ENCODE results near the gene RNASE1.

The RNASE1 gene

DNA sequence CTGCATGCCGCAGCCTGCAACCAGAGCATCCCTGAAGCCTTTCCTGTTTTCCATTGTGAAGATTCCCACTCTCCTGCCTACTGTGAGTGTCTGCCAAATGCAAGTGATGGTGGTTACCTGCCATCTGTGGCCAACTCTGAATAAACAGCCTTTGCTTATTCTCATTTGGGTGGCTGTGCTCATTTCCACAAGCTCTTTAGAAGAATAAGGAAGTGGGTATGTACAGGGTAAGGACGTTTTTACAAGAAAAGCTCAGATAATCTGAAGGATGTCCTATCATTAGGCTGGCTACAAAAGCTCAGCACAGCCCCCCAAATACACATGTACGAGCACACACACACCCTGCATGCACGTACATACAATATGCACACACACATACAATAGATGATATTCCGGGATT lies 7.3 kb upstream of the RNASE1 start:
- FAIRE-seq (no peak), DNase-seq (ENCODE audit: insufficient read length, low spot score) (no peak)

- FAIRE-seq: no peak
- no peak for DNase-seq (ENCODE audit: insufficient read length, low spot score)
Measured at GRCh38 chr14:20808162-20808483, 5.5 kb upstream of the RNASE1 start.

- DNase-seq (ENCODE audit: insufficient read length, low spot score): no peak
- FAIRE-seq: no peak
Measured at GRCh38 chr14:20807304-20808161, 4.9 kb upstream of the RNASE1 start.

DNA sequence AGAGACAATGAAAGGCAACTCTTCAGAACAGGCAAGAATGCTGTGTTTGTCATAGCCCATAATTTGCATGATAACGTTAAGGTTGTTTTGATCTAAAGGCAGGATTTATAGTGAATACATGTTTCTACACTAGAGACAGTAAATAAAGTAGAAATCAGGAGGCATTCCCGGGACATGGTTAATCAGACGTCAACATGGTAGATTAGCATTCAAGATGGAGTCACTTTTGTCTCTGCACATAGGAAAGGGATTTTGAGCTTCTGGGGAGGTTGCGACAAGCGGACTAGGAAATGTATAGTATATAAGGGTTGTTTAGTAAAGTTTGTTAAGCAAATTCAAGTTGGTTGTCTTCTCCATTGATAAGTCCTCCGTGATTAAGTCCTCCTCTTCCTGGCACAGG lies 2.8 kb upstream of the RNASE1 start:
- no peak for FAIRE-seq

DNA sequence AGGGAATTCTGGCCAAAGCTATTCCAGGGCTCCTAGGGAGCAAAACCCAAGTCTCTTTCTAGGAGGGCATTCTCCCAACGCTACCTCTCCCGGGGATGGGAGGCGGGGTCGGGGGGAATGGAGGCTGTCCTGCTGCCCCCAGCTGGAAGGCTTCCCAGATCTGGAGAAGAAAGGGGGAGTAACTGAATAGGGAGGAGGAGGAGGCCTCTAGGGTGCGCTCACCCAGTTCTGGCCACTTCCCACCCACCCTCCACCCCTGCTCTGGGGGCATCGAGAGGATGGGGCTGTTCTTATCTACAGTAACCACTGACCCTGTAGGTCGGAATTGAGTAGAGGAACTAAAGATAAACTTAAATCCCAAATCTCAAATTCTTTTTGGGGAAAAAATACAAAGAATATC lies 579 bp upstream of the RNASE1 start:
- DNase-seq (ENCODE audit: insufficient read length, low spot score) (no peak), FAIRE-seq (no peak)

More for the DNA sequence above, 2.8 kb upstream of the RNASE1 start:
- no peak for DNase-seq (ENCODE audit: insufficient read length, low spot score)

- DNase-seq (ENCODE audit: insufficient read length, low spot score): no peak
- no peak for FAIRE-seq
Measured at GRCh38 chr14:20801726-20802125, 918 bp downstream of the RNASE1 start.

DNA sequence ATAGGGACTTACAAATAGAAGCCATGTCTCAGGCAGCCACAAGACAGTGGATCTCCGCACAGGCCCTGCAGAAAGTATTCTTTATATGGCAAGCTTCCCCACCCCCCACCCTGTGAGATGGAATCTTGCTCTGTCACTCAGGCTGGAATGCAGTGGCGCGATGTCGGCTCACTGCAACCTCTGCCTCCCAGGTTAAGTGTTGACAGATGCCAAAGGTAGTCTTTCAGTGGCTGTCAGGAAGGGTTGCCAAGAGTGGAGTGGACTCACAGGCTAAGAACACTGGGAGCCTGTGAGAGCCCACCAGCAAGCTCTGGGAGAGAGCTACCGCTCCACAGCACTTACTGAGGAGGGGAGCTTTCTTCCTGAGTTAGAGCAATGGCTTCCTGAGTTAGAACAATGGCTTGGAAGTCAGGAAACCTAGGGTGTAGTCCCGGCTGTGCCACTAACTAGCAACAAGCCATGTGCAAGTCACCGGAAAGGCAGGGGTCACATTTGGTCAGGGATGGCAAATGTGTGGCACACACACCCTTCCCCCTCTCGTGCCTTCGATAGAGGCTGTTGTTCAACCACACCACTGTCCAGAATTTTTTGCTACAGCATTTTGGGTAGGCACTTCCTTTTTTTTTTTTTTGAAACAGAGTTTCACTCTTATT lies 2.6 kb downstream of the RNASE1 start:
- FAIRE-seq: no peak
- no peak for DNase-seq (ENCODE audit: insufficient read length, low spot score)

DNA sequence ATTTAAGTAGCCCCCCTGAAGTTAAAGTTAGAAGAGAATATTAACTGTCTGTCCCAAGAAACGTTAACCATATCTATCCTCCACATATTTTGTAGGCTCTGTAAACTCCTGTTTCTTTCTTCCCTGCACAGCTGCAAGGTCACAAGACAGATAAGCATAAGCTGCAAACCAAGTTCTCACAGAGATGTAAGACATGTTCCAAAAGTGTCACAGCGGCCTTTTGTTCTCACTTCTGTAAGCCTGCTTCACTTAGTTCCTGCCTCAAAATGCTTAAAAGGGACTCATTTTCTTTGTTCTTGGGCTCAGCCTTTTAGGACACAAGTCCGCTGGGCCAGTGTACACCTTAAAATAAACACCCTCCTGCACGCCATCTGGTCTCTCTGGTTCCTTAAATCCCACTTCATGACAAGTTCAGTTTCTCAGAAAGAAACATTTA lies 3.2 kb downstream of the RNASE1 start:
- FAIRE-seq (no peak), DNase-seq (ENCODE audit: insufficient read length, low spot score) (no peak)

DNA sequence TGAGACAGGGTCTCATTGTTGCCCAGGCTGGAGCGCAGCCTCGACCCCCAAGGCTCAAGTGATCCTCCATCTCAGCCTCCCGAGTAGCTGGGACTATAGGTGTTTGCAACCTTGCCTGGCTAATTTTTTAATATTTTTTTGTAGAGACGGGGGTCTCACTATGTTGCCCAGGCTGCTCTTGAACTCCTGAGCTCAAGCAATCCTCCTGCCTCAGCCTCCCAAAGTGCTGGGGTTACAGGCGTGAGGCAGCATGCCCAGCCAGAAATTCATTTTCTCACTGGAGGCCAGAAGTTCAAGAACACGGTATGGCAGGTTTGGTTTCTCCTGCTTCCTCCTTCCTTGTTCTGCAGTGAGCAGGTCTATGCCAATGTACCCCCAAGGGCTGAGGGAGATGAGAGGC lies 3.7 kb downstream of the RNASE1 start:
- FAIRE-seq (no peak), DNase-seq (ENCODE audit: insufficient read length, low spot score) (no peak)

DNA sequence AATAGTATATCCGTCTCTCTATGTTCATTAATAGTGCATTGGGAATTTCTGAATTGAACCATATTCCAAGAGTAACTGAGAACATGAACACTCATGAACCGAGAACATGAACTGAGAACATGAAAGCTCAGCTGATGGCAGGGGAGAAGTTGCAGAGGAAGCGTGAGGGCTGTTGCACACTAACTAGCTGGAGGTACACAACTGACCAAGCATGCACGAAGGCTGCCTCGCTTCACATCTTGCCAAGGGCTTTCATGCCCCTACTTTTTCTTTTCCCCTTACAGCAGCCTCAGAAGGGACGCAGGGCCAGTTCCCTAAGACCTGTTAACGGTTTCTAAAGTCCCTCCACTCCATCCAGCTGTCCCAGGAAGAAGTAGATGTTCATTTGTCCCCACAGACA lies 4.3 kb downstream of the RNASE1 start:
- DNase-seq (ENCODE audit: insufficient read length, low spot score): no peak
- no peak for FAIRE-seq

- FAIRE-seq: no peak
- DNase-seq (ENCODE audit: insufficient read length, low spot score): no peak
Measured at GRCh38 chr14:20797164-20797563, 5.5 kb downstream of the RNASE1 start.

GRCh38 chr14:20794644-20795369 lies 7.8 kb downstream of the RNASE1 start:
- FAIRE-seq (no peak), DNase-seq (ENCODE audit: insufficient read length, low spot score) (no peak)

DNA sequence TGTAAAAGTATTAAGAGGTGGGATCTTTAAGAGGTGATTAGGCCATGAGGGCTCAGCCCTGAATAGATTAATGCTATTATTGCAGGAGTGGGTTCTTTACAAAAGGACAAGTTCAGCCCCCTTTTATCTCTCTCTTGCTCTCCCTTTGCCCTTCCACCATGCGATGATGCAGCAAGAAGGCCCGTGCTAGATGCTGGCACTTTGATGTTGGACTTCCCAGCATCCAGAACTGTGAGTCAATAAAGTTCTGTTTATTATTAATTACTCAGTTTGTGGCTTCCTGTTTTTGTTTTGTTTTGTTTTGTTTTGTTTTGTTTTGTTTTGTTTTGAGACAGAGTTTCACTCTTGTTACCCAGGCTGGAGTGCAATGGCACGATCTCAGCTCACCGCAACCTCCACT lies 10.1 kb downstream of the RNASE1 start:
- DNase-seq (ENCODE audit: insufficient read length, low spot score) (no peak), FAIRE-seq (no peak)

DNA sequence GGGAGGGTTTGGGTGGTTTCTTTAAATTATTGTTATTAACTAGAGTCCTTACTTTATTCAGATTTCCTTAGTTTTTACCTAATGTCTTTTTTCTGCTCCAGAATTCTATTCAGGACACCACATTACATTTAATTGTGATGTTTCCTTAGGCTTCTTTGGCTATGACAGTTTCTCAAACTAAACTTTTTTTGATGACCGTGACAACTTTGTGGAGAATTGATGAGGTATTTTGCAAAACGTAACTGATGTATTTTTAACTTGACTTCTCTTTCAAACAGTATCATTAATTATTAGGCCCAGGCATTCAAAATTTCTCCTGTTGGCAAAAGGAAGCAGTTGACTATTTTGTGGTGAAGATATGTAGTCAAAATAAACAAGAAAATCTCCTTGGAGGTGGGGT lies 11.0 kb downstream of the RNASE1 start:
- no peak for DNase-seq (ENCODE audit: insufficient read length, low spot score)
- no peak for FAIRE-seq

- FAIRE-seq (no peak), DNase-seq (ENCODE audit: insufficient read length, low spot score) (no peak)
Measured at GRCh38 chr14:20791187-20791586, 11.5 kb downstream of the RNASE1 start.

- DNase-seq (ENCODE audit: insufficient read length, low spot score) (no peak), FAIRE-seq (no peak)
Measured at GRCh38 chr14:20790464-20791116, 12.1 kb downstream of the RNASE1 start.

- no peak for DNase-seq (ENCODE audit: insufficient read length, low spot score)
- FAIRE-seq: no peak
Measured at GRCh38 chr14:20789230-20789813, 13.3 kb downstream of the RNASE1 start.

DNA sequence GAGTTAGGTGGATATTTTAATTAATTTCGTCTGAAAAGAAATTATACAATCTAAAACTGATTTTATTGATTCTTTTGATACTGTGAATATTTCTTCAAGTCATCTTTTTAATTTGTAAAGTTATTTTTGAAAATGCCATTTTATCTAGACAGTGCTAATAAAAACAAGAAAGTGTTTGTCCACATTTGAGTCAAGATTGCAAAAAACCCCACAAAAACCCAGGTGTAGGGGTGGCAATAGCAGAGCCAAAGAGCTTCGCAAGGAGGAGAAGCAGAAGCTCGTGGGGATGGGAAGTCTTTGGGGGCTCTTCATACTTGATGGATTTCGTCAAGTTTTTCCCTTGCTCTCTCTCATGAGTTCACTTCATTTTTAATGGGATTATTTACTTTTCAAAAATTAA lies 15.6 kb downstream of the RNASE1 start:
- FAIRE-seq (no peak), DNase-seq (ENCODE audit: insufficient read length, low spot score) (no peak)

DNA sequence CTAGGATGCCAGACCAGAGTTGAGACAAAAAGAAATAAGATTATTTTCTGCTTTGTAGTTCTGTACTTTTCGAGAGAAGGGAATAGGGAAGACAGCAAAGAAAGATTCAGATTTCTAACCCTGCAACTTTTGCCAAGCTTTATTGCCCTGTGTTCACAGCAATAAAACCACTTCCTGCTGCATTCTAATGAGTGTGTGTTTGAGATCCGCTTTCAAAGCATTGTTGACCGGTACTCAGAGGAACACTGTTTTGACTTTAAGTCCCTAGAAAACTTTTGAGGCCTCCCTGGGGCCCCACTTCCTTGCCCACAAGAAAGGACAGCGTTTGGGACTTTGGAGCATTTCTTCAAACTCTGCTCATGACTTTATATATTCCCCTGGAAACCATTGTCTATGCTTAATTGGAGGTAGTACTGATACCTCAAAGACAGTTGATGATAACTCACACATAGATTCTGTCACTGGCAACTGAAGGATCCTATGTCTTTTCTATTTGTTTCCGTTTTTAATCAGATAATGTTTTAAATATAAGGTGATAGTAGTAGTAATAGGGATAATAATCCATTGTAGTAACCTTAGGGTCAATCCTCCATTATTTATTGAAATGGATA lies 20.3 kb downstream of the RNASE1 start:
- DNase-seq (ENCODE audit: insufficient read length, low spot score): no peak
- no peak for FAIRE-seq

DNA sequence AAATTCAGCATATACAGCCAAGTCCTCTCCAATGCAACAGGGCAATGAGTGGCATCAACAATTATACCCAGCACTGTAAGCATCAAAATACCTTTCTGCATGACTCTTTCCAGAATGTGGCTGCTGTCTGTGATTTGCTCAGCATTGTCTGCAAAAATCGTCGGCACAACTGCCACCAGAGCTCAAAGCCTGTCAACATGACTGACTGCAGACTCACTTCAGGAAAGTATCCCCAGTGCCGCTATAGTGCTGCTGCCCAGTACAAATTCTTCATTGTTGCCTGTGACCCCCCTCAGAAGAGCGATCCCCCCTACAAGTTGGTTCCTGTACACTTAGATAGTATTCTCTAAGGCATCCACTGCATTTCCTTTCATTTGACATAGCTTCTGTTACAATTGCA lies 20.8 kb downstream of the RNASE1 start:
- FAIRE-seq: no peak
- DNase-seq (ENCODE audit: insufficient read length, low spot score): no peak

Data from HTR-8/SVneo (cell line).